Dedifferentiated amniotic fluid mesenchymal stem cell (primary cell): ENCODE results near the gene ATF1.
A peak's percentile ranks its signal among the peaks of the same experiment; 100 is the strongest.

ENCODE experiments used
- DNase-seq: peaks from one replicate; pipeline ENCODE4 v3.0.0-alpha.2; 2016; ENCODE audit errors: extremely low spot score

ATF1 gene

GRCh38 chr12:50763639-50764285 is at the start of gene ATF1:
ATF1 (plus strand) TSS chr12:50764101; CDS start chr12:50780146, 16,045 bp downstream.
- peak; percentile 73 for DNase-seq

- no peak for DNase-seq
Measured at GRCh38 chr12:50715174-50715573, 48.7 kb upstream of the ATF1 start.

GRCh38 chr12:50718760-50719159 is 45.1 kb upstream of the ATF1 start:
- no peak for DNase-seq

GRCh38 chr12:50720085-50720484 is 43.8 kb upstream of the ATF1 start:
- no peak for DNase-seq

GRCh38 chr12:50720501-50720900 is 43.4 kb upstream of the ATF1 start:
- DNase-seq: no peak

GRCh38 chr12:50723865-50724264 is 40.0 kb upstream of the ATF1 start:
- no peak for DNase-seq

- no peak for DNase-seq
Measured at GRCh38 chr12:50725011-50725942, 38.6 kb upstream of the ATF1 start.

- DNase-seq: no peak
Measured at GRCh38 chr12:50727466-50727865, 36.4 kb upstream of the ATF1 start.

- no peak for DNase-seq
Measured at GRCh38 chr12:50728417-50728816, 35.5 kb upstream of the ATF1 start.

- DNase-seq: no peak
Measured at GRCh38 chr12:50728841-50729240, 35.1 kb upstream of the ATF1 start.

- DNase-seq: no peak
Measured at GRCh38 chr12:50732591-50732990, 31.3 kb upstream of the ATF1 start.

- DNase-seq: no peak
Measured at GRCh38 chr12:50733706-50734105, 30.2 kb upstream of the ATF1 start.

GRCh38 chr12:50734409-50735263 is 29.3 kb upstream of the ATF1 start:
- no peak for DNase-seq

GRCh38 chr12:50739611-50740010 is 24.3 kb upstream of the ATF1 start:
- no peak for DNase-seq

GRCh38 chr12:50740307-50740706 is 23.6 kb upstream of the ATF1 start:
- DNase-seq: no peak

GRCh38 chr12:50742776-50743175 is 21.1 kb upstream of the ATF1 start:
- DNase-seq: no peak

GRCh38 chr12:50745861-50746260 is 18.0 kb upstream of the ATF1 start:
- no peak for DNase-seq

- no peak for DNase-seq
Measured at GRCh38 chr12:50746431-50746830, 17.5 kb upstream of the ATF1 start.

- DNase-seq: no peak
Measured at GRCh38 chr12:50747817-50748216, 16.1 kb upstream of the ATF1 start.

GRCh38 chr12:50749459-50749882 is 14.4 kb upstream of the ATF1 start:
- DNase-seq: no peak

GRCh38 chr12:50750366-50750765 is 13.5 kb upstream of the ATF1 start:
- DNase-seq: no peak
